Measurements from ENCODE around the gene TBC1D9. TPM values are rescaled to one million over a fixed set of nuclear protein-coding genes. Genes with fewer than 3 reads are reported as not detected.
A peak's percentile ranks its signal among the peaks of the same experiment; 100 is the strongest.

Gene TBC1D9
- total RNA-seq, 1 experiment from 2014 or later, result 17.0 TPM

DNA sequence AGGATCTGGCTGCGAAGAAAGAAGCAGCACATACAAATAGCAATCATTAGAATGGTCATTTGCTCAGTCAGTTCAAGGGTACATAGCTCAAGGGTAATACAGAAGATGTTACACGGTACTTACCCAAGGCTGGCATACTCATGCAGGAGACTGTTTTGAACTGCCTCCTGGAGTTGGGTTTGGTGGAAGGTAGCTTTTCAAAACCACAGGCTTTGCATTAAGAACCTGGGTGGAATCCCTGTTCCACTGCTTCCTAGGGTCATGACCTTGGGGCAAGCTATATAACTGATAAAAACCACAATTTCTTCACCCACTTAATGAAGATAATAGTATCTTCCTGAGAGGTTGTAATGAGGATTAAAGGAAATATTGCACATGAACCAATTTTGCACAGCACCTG, 36.5 kb downstream of the TBC1D9 start:
- Histone ChIP-seq H3K4me1 (replicated peaks; ENCODE audit: insufficient read depth) (peaks cover 22% of the 10 kb centered on the region), H3K4me3 (no peak overlapping the region), H3K27me3 (ENCODE audit: insufficient read depth, low read depth) (no peaks in the 10 kb centered on the region), H4K20me1 (ENCODE audit: insufficient read depth) (no peaks in the 10 kb centered on the region), H3K79me2 (ENCODE audit: low read depth) (peaks cover 10% of the 10 kb centered on the region; the same call in 1 of the 2 replicates), H3K27ac (no peak overlapping the region), H3K4me2 (no peak overlapping the region), H2AFZ (no peak overlapping the region), H3K36me3 (ENCODE audit: low read depth) (no peaks in the 10 kb centered on the region), H3K9me2 (ENCODE audit: insufficient read depth) (no peaks in the 10 kb centered on the region), H3F3A (ENCODE audit: insufficient read depth, low read depth) (no peaks in the 10 kb centered on the region), H3K9me3 (ENCODE audit: insufficient read depth, low read depth) (no peaks in the 10 kb centered on the region)
- ChIA-PET CTCF (no interaction called here), POLR2A (ENCODE audit: unreplicated experiment) (interaction anchor here (0.5 kb wide), 1 partner anchor 11 kb away, joined by 7 read pairs; no protein-coding TSS in a partner anchor)
- no peak for DNase-seq
- no peak for TF ChIP-seq CTCF (conservative IDR thresholded peaks at IDR 0.05)
- no peak for TF ChIP-seq EZH2 (IDR thresholded peaks at IDR 0.05; ENCODE audit: low read depth)
- BruUV-seq (replicated peaks), result no TSS peak
- intact Hi-C loops (cut with micrococcal nuclease; ENCODE audit: unreplicated experiment), result no loop called here

DNA sequence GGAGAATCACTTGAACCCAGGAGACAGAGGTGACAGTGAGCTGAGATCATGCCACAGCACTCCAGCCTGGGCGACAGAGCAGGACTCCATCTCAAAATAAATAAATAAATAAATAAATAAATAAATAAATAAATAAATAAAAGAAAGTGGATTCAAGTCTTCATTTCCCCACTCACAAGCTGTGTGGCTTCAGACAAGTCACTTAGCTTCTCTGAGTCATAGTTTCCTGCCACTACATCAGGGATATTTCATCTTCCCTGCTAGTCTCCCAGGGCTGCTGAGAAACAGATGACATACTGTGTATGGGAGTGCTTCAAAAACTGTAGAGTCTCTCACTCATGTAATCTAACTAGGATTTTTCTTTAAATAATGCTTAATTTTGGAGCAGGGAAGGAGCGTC, 37.2 kb downstream of the TBC1D9 start:
- Histone ChIP-seq H3K4me1 (replicated peaks; ENCODE audit: insufficient read depth) (peaks cover 22% of the 10 kb centered on the region), H3K27me3 (ENCODE audit: insufficient read depth, low read depth) (no peaks in the 10 kb centered on the region), H3F3A (ENCODE audit: insufficient read depth, low read depth) (no peaks in the 10 kb centered on the region), H4K20me1 (ENCODE audit: insufficient read depth) (no peaks in the 10 kb centered on the region), H3K9me3 (ENCODE audit: insufficient read depth, low read depth) (no peaks in the 10 kb centered on the region), H2AFZ (no peak overlapping the region), H3K9me2 (ENCODE audit: insufficient read depth) (no peaks in the 10 kb centered on the region), H3K4me3 (no peak overlapping the region), H3K27ac (no peak overlapping the region), H3K4me2 (no peak overlapping the region), H3K79me2 (ENCODE audit: low read depth) (peaks cover 3% of the 10 kb centered on the region; the same call in 1 of the 2 replicates), H3K36me3 (ENCODE audit: low read depth) (no peaks in the 10 kb centered on the region)
- no TSS peak for BruUV-seq (replicated peaks)
- intact Hi-C loops (cut with micrococcal nuclease; ENCODE audit: unreplicated experiment), result no loop called here
- DNase-seq, result no peak
- TF ChIP-seq CTCF (conservative IDR thresholded peaks at IDR 0.05), result no peak
- no peak for TF ChIP-seq EZH2 (IDR thresholded peaks at IDR 0.05; ENCODE audit: low read depth)
- ChIA-PET POLR2A (ENCODE audit: unreplicated experiment) (no interaction called here), CTCF (interaction anchor here (1.0 to 1.5 kb wide), 2 partner anchors 38 to 124 kb away, joined by 3 to 5 read pairs; no protein-coding TSS in a partner anchor)

DNA sequence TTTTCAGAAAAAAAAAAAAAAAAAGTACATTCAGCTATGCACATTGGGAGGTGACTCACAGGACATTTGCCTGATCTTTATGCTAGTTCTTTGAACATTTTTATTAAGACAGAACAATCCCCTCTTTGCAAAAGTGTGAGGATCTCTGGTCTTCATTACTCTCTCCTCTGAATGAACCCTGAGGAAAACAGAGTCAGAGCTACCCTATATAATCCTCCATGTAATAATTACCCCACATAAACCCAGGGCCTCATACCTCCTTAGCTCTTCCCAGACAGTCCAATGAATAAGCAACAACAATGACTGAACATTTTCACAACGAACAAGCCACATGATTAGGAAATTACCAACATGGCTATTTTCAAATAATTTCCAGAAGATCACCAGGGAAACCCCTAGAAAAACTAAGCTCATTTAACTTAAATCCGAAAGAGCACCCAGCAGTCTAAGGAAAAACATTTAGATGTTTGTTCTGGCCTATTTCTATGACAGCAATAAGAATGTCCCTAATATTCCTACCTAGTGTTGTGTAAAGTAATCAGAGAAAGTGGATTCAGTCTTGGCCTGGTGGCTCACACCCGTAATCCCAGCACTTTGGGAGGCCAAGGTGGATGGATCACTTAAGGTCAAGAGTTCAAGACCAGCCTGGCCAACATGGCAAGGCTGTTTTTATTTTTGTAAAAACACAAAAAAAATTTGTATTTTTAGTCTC, 37.8 kb downstream of the TBC1D9 start:
- ChIA-PET POLR2A (ENCODE audit: unreplicated experiment) (interaction anchor here (0.5 to 0.6 kb wide), 4 partner anchors 38 to 1072 kb away, joined by 3 to 10 read pairs (median 4); no protein-coding TSS in a partner anchor), CTCF (interaction anchor here (0.6 to 1.5 kb wide), 3 partner anchors 11 to 123 kb away, joined by 3 to 8 read pairs (median 5); no protein-coding TSS in a partner anchor)
- H3K9me2 ChIP-seq (ENCODE audit: insufficient read depth), result no peaks in the 10 kb centered on the region
- H4K20me1 ChIP-seq (ENCODE audit: insufficient read depth), result no peaks in the 10 kb centered on the region
- no peak overlapping the region for H3K4me3 ChIP-seq
- BruUV-seq (replicated peaks), result no TSS peak
- H3K4me1 ChIP-seq (replicated peaks; ENCODE audit: insufficient read depth), result peaks cover 22% of the 10 kb centered on the region
- H3K79me2 ChIP-seq (ENCODE audit: low read depth), result no peaks in the 10 kb centered on the region
- no peaks in the 10 kb centered on the region for H3K27me3 ChIP-seq (ENCODE audit: insufficient read depth, low read depth)
- peak overlapping the region; percentile 12 for H3K4me2 ChIP-seq
- no peaks in the 10 kb centered on the region for H3K9me3 ChIP-seq (ENCODE audit: insufficient read depth, low read depth)
- no peaks in the 10 kb centered on the region for H3F3A ChIP-seq (ENCODE audit: insufficient read depth, low read depth)
- peak overlapping the region; percentile 52 for H3K27ac ChIP-seq
- TF ChIP-seq EZH2 (IDR thresholded peaks at IDR 0.05; ENCODE audit: low read depth) (no peak), CTCF (conservative IDR thresholded peaks at IDR 0.05) (no peak)
- H2AFZ ChIP-seq, result no peak overlapping the region
- peak in 1 of 2 experiments; percentile 44 for DNase-seq
- intact Hi-C loops (cut with micrococcal nuclease; ENCODE audit: unreplicated experiment), result no loop called here
- no peaks in the 10 kb centered on the region for H3K36me3 ChIP-seq (ENCODE audit: low read depth)

Data from PC-9 (cell line).